ENCODE measurements around the gene LMBR1.
"Not testable (repeated sequence)": the region's sequence is repeated elsewhere in the genome, so short reads cannot be mapped to it uniquely, and the experiment has no call there.

LMBR1 gene

GRCh38 chr7:156703773-156704482 is 189.1 kb downstream of the LMBR1 start:
- H3K4me3 ChIP-seq (ENCODE audit: low read length): no peak overlapping the region
- H3K4me2 ChIP-seq (ENCODE audit: low read length): no peak overlapping the region

DNA sequence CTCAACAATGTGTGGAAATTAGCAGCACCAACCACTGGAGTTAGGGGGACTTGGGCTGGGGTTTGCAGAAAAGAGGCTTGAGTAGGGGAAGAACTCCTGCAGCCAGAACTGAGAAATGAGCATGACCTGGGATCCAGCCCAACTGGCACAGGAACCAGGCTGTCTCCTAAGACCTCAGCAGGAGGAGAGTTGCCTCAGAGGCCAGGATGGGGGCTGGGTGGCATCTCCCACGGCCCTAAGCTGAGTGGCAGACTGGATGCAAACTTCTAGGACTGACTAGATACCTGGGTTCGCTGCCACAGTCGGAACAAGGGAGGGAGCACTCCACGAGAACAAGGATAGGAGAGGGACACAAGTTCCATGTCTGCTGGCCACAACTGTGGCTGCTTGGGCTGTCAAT is 189.8 kb downstream of the LMBR1 start:
- Histone ChIP-seq H3K4me1 (ENCODE audit: control insufficient read depth, low read length) (no peaks in the 10 kb centered on the region), H3K27ac (ENCODE audit: low read depth, low read length) (no peak overlapping the region), H3K4me3 (ENCODE audit: low read length) (no peak overlapping the region), H3K4me2 (ENCODE audit: low read length) (no peak overlapping the region), H3K9me2 (replicated peaks; ENCODE audit: control insufficient read depth, low read length) (no peaks in the 10 kb centered on the region), H4K20me1 (ENCODE audit: control insufficient read depth, insufficient read depth, low read depth, low read length) (no peaks in the 10 kb centered on the region), H3K79me2 (ENCODE audit: control insufficient read depth, low read length) (no peaks in the 10 kb centered on the region), H3K9me3 (ENCODE audit: control insufficient read depth, insufficient read depth, low read length) (peaks cover 9% of the 10 kb centered on the region; the same call in 1 of the 2 replicates), H3F3A (ENCODE audit: control insufficient read depth, insufficient read depth) (no peaks in the 10 kb centered on the region), H3K36me3 (ENCODE audit: control insufficient read depth, low read length) (peaks cover 23% of the 10 kb centered on the region), H3K27me3 (ENCODE audit: control insufficient read depth, low read length) (no peaks in the 10 kb centered on the region)
- TF ChIP-seq, protein P1, sequence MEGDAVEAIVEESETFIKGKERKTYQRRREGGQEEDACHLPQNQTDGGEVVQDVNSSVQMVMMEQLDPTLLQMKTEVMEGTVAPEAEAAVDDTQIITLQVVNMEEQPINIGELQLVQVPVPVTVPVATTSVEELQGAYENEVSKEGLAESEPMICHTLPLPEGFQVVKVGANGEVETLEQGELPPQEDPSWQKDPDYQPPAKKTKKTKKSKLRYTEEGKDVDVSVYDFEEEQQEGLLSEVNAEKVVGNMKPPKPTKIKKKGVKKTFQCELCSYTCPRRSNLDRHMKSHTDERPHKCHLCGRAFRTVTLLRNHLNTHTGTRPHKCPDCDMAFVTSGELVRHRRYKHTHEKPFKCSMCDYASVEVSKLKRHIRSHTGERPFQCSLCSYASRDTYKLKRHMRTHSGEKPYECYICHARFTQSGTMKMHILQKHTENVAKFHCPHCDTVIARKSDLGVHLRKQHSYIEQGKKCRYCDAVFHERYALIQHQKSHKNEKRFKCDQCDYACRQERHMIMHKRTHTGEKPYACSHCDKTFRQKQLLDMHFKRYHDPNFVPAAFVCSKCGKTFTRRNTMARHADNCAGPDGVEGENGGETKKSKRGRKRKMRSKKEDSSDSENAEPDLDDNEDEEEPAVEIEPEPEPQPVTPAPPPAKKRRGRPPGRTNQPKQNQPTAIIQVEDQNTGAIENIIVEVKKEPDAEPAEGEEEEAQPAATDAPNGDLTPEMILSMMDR (IDR thresholded peaks at IDR 0.05; ENCODE audit: low read depth, low read length, poor library complexity, severe bottlenecking): no peak
- no peak for TF ChIP-seq EZH2phosphoT487 (IDR thresholded peaks at IDR 0.05; ENCODE audit: borderline replicate concordance, low read length)

More at GRCh38 chr7:156703773-156704482, 189.1 kb downstream of the LMBR1 start:
- H4K20me1 ChIP-seq (ENCODE audit: control insufficient read depth, insufficient read depth, low read depth, low read length): no peaks in the 10 kb centered on the region
- no peaks in the 10 kb centered on the region for H3K9me2 ChIP-seq (replicated peaks; ENCODE audit: control insufficient read depth, low read length)
- H3K79me2 ChIP-seq (ENCODE audit: control insufficient read depth, low read length): no peaks in the 10 kb centered on the region
- TF ChIP-seq, protein P1 (IDR thresholded peaks at IDR 0.05; ENCODE audit: low read depth, low read length, poor library complexity, severe bottlenecking): no peak
- TF ChIP-seq EZH2phosphoT487 (IDR thresholded peaks at IDR 0.05; ENCODE audit: borderline replicate concordance, low read length): no peak
- H3F3A ChIP-seq (ENCODE audit: control insufficient read depth, insufficient read depth): no peaks in the 10 kb centered on the region
- H3K27me3 ChIP-seq (ENCODE audit: control insufficient read depth, low read length): no peaks in the 10 kb centered on the region
- H3K27ac ChIP-seq (ENCODE audit: low read depth, low read length): no peak overlapping the region
- H3K36me3 ChIP-seq (ENCODE audit: control insufficient read depth, low read length): peaks cover 23% of the 10 kb centered on the region
- H3K9me3 ChIP-seq (ENCODE audit: control insufficient read depth, insufficient read depth, low read length): peaks cover 5% of the 10 kb centered on the region; the same call in 1 of the 2 replicates
- H3K4me1 ChIP-seq (ENCODE audit: control insufficient read depth, low read length): no peaks in the 10 kb centered on the region

DNA sequence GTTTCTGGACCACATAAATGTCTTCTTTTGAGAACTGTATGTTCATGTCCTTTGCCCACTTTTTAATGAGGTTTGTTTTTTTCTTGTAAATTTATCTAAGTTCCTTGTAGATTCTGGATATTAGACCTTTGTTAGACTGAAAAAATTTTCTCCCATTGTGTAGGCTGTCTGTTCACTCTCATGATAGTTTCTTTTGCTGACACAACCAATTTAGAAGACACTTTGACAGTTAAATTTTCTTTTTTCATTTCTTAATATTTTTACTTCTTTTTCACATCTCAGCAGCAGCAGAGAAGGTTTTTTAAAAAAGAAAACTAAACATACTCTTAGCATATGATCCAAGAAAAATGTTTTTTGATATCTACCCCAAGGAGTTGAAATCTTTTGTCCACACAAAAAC is 190.6 kb downstream of the LMBR1 start:
- peaks cover 23% of the 10 kb centered on the region for H3K36me3 ChIP-seq (ENCODE audit: control insufficient read depth, low read length)
- no peak overlapping the region for H3K4me2 ChIP-seq (ENCODE audit: low read length)
- H3K79me2 ChIP-seq (ENCODE audit: control insufficient read depth, low read length): no peaks in the 10 kb centered on the region
- H3F3A ChIP-seq (ENCODE audit: control insufficient read depth, insufficient read depth): no peaks in the 10 kb centered on the region
- no peak overlapping the region for H3K4me3 ChIP-seq (ENCODE audit: low read length)
- H3K27ac ChIP-seq (ENCODE audit: low read depth, low read length): no peak overlapping the region
- TF ChIP-seq EZH2phosphoT487 (IDR thresholded peaks at IDR 0.05; ENCODE audit: borderline replicate concordance, low read length): no peak
- TF ChIP-seq, protein P1 (IDR thresholded peaks at IDR 0.05; ENCODE audit: low read depth, low read length, poor library complexity, severe bottlenecking): no peak
- peaks cover 13% of the 10 kb centered on the region; the same call in 1 of the 2 replicates for H3K9me3 ChIP-seq (ENCODE audit: control insufficient read depth, insufficient read depth, low read length)
- H3K9me2 ChIP-seq (replicated peaks; ENCODE audit: control insufficient read depth, low read length): no peaks in the 10 kb centered on the region
- no peaks in the 10 kb centered on the region for H3K27me3 ChIP-seq (ENCODE audit: control insufficient read depth, low read length)
- H4K20me1 ChIP-seq (ENCODE audit: control insufficient read depth, insufficient read depth, low read depth, low read length): no peaks in the 10 kb centered on the region
- no peaks in the 10 kb centered on the region for H3K4me1 ChIP-seq (ENCODE audit: control insufficient read depth, low read length)

DNA sequence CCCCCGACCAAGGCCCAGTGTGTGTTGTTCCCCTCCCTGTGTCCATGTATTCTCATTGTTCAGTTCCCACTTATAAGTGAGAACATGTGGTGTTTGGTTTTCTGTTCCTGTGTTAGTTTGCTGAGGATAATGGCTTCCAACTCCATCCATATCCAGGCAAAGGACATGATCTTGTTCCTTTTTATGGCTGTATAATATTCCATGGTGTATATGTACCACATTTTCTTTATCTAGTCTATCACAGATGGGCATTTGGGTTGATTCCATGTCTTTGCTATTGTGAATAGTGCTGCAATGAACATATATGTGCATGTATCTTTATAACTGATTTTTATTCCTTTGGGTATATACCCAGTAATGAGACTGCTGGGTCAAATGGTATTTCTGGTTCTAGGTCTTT is 191.2 kb downstream of the LMBR1 start:
- not testable (repeated sequence) for H3F3A ChIP-seq (ENCODE audit: control insufficient read depth, insufficient read depth); H3K9me2 ChIP-seq (replicated peaks; ENCODE audit: control insufficient read depth, low read length); H4K20me1 ChIP-seq (ENCODE audit: control insufficient read depth, insufficient read depth, low read depth, low read length); H3K79me2 ChIP-seq (ENCODE audit: control insufficient read depth, low read length); H3K27me3 ChIP-seq (ENCODE audit: control insufficient read depth, low read length); H3K4me2 ChIP-seq (ENCODE audit: low read length); H3K4me1 ChIP-seq (ENCODE audit: control insufficient read depth, low read length); H3K4me3 ChIP-seq (ENCODE audit: low read length); H3K27ac ChIP-seq (ENCODE audit: low read depth, low read length)
- peaks cover 23% of the 10 kb centered on the region for H3K36me3 ChIP-seq (ENCODE audit: control insufficient read depth, low read length)
- H3K9me3 ChIP-seq (ENCODE audit: control insufficient read depth, insufficient read depth, low read length): peaks cover 13% of the 10 kb centered on the region; the same call in 1 of the 2 replicates

GRCh38 chr7:156698512-156698911 is 194.5 kb downstream of the LMBR1 start:
- not testable (repeated sequence) for H4K20me1 ChIP-seq (ENCODE audit: control insufficient read depth, insufficient read depth, low read depth, low read length); H3K79me2 ChIP-seq (ENCODE audit: control insufficient read depth, low read length); H3K4me1 ChIP-seq (ENCODE audit: control insufficient read depth, low read length); H3K9me3 ChIP-seq (ENCODE audit: control insufficient read depth, insufficient read depth, low read length); H3F3A ChIP-seq (ENCODE audit: control insufficient read depth, insufficient read depth); H3K27ac ChIP-seq (ENCODE audit: low read depth, low read length); H3K4me3 ChIP-seq (ENCODE audit: low read length); H3K9me2 ChIP-seq (replicated peaks; ENCODE audit: control insufficient read depth, low read length); H3K27me3 ChIP-seq (ENCODE audit: control insufficient read depth, low read length); H3K4me2 ChIP-seq (ENCODE audit: low read length)
- peaks cover 14% of the 10 kb centered on the region for H3K36me3 ChIP-seq (ENCODE audit: control insufficient read depth, low read length)

- not testable (repeated sequence) for H3K9me3 ChIP-seq (ENCODE audit: control insufficient read depth, insufficient read depth, low read length); H3K79me2 ChIP-seq (ENCODE audit: control insufficient read depth, low read length); H3F3A ChIP-seq (ENCODE audit: control insufficient read depth, insufficient read depth); H4K20me1 ChIP-seq (ENCODE audit: control insufficient read depth, insufficient read depth, low read depth, low read length); H3K36me3 ChIP-seq (ENCODE audit: control insufficient read depth, low read length); H3K27ac ChIP-seq (ENCODE audit: low read depth, low read length); H3K9me2 ChIP-seq (replicated peaks; ENCODE audit: control insufficient read depth, low read length); H3K27me3 ChIP-seq (ENCODE audit: control insufficient read depth, low read length); H3K4me3 ChIP-seq (ENCODE audit: low read length); H3K4me1 ChIP-seq (ENCODE audit: control insufficient read depth, low read length); H3K4me2 ChIP-seq (ENCODE audit: low read length)
Measured at GRCh38 chr7:156697283-156697682, 195.7 kb downstream of the LMBR1 start.

All from DOHH2 (cell line).